Measurements from ENCODE around the gene KCNIP1. TPM values are rescaled to one million over a fixed set of nuclear protein-coding genes. Genes with fewer than 3 reads are reported as not detected.

Gene KCNIP1
- total and polyA plus RNA-seq, 7 donors = 0.03 TPM; not detected in 6

GRCh38 chr5:170538696-170539586 is 35.1 kb downstream of the KCNIP1 start:
- ATAC-seq (no peak), DNase-seq (no peak)
- Histone ChIP-seq H3K4me3 (no peak overlapping the region), H3K36me3 (ENCODE audit: insufficient read depth in 1 of 2, low read depth in 1 of 2) (no peaks in the 10 kb centered on the region), H3K4me1 (no peaks in the 10 kb centered on the region), H3K27me3 (ENCODE audit: insufficient read depth in 3 of 3, low read length in 2 of 3) (peaks cover 0 to 5% (median 0%) of the 10 kb centered on the region in 3 donors), H3K27ac (no peak overlapping the region), H3K9me3 (no peaks in the 10 kb centered on the region)
- WGBS, 3 donors = 75 to 86% (median 78%) methylated on average over 6 of the region's 6 CpGs
- no peak for TF ChIP-seq CTCF (IDR thresholded peaks at IDR 0.05)
- intact Hi-C loops (cut with DNase I) = no loop called here

- Histone ChIP-seq H3K9me3 (no peaks in the 10 kb centered on the region), H3K4me1 (no peaks in the 10 kb centered on the region), H3K36me3 (ENCODE audit: insufficient read depth in 1 of 2, low read depth in 1 of 2) (no peaks in the 10 kb centered on the region), H3K4me3 (no peak overlapping the region), H3K27ac (no peak overlapping the region), H3K27me3 (ENCODE audit: insufficient read depth in 3 of 3, low read length in 2 of 3) (peaks cover 0 to 5% (median 0%) of the 10 kb centered on the region in 3 donors)
- intact Hi-C loops (cut with DNase I) = no loop called here
- 43 to 64% (median 54%) methylated on average over 1 of the region's 1 CpG for WGBS, 3 donors
- ATAC-seq (no peak), DNase-seq (no peak)
- no peak for TF ChIP-seq CTCF (IDR thresholded peaks at IDR 0.05)
Observed at GRCh38 chr5:170540271-170540670, 36.5 kb downstream of the KCNIP1 start.

- intact Hi-C loops (cut with DNase I) = no loop called here
- 56 to 80% (median 63%) methylated on average over 1 of the region's 1 CpG for WGBS, 3 donors
- no peaks in the 10 kb centered on the region for H3K4me1 ChIP-seq
- peaks cover 0 to 3% (median 0%) of the 10 kb centered on the region in 3 donors for H3K27me3 ChIP-seq (ENCODE audit: insufficient read depth in 3 of 3, low read length in 2 of 3)
- H3K9me3 ChIP-seq = peaks cover 4% of the 10 kb centered on the region
- no peak for TF ChIP-seq CTCF (IDR thresholded peaks at IDR 0.05)
- no peak overlapping the region for H3K4me3 ChIP-seq
- H3K27ac ChIP-seq = no peak overlapping the region
- no peak for DNase-seq
- no peaks in the 10 kb centered on the region for H3K36me3 ChIP-seq (ENCODE audit: insufficient read depth in 1 of 2, low read depth in 1 of 2)
- ATAC-seq = no peak
Observed at GRCh38 chr5:170541146-170541769, 37.4 kb downstream of the KCNIP1 start.

- intact Hi-C loops (cut with DNase I) = no loop called here
- no peak for DNase-seq
- Histone ChIP-seq H3K36me3 (ENCODE audit: insufficient read depth in 1 of 2, low read depth in 1 of 2) (no peaks in the 10 kb centered on the region), H3K9me3 (peaks cover 7% of the 10 kb centered on the region), H3K27me3 (ENCODE audit: insufficient read depth in 3 of 3, low read length in 2 of 3) (no peaks in the 10 kb centered on the region), H3K4me3 (no peak overlapping the region), H3K4me1 (no peaks in the 10 kb centered on the region), H3K27ac (no peak overlapping the region)
- ATAC-seq = no peak
- TF ChIP-seq CTCF (IDR thresholded peaks at IDR 0.05) = no peak
- WGBS, 3 donors = 83 to 84% (median 83%) methylated on average over 8 of the region's 8 CpGs
Observed at GRCh38 chr5:170542691-170543293, 39.0 kb downstream of the KCNIP1 start.

Measured in psoas muscle (tissue), 8 donors.